ENCODE measurements around the gene CYP27B1.

DNA sequence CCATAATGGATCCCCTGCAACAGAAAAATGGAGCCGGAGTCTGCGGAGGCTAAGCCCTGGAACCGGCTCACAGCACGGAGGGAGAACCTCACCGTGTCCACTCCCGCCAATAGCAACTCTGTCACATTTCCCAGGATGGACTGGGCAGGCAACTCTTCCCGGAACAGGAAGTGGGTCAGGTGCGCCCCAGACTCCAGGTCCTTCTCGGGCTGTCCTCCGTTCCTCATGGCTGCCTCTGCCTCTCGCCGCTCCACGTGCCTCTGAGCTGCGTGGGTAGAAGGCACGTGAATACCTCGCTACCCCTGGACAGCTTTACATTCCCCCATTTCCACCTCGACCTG is 2.2 kb downstream of the CYP27B1 start:
- no peak for TF ChIP-seq POLR2A (IDR thresholded peaks at IDR 0.05)
- TF ChIP-seq, protein P1, sequence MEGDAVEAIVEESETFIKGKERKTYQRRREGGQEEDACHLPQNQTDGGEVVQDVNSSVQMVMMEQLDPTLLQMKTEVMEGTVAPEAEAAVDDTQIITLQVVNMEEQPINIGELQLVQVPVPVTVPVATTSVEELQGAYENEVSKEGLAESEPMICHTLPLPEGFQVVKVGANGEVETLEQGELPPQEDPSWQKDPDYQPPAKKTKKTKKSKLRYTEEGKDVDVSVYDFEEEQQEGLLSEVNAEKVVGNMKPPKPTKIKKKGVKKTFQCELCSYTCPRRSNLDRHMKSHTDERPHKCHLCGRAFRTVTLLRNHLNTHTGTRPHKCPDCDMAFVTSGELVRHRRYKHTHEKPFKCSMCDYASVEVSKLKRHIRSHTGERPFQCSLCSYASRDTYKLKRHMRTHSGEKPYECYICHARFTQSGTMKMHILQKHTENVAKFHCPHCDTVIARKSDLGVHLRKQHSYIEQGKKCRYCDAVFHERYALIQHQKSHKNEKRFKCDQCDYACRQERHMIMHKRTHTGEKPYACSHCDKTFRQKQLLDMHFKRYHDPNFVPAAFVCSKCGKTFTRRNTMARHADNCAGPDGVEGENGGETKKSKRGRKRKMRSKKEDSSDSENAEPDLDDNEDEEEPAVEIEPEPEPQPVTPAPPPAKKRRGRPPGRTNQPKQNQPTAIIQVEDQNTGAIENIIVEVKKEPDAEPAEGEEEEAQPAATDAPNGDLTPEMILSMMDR (IDR thresholded peaks at IDR 0.05): no peak
